Suprapubic skin (tissue), 4 donors: ENCODE measurements around the gene PRSS16.

Experiments used
- POLR2A ChIP-seq, 2 donors: fragments of 450-650 bp; IDR thresholded peaks; one replicate each; pipeline ENCODE4 v1.6.1; 2017; ENCODE audit warnings: antibody characterized with exemption in 2 of 2, mild to moderate bottlenecking in 2 of 2, moderate library complexity in 2 of 2
- POLR2AphosphoS5 ChIP-seq, 3 donors: sonication (generic); formaldehyde crosslinking; IDR thresholded peaks; one replicate each; pipeline ENCODE4 v1.6.1; 2017; ENCODE audit warnings: antibody characterized with exemption in 3 of 3
- TF ChIP-seq, protein P1 (sequence below), 2 donors: fragments of 200-600 bp in 1 of 2; fragments of 450-650 bp in 1 of 2; sonication (generic) in 1 of 2; IDR thresholded peaks; one replicate each; pipeline ENCODE4 v1.5.1; 2016 to 2019; ENCODE audit warnings: antibody characterized with exemption in 2 of 2, mild to moderate bottlenecking in 1 of 2, moderate library complexity in 1 of 2

DNA sequence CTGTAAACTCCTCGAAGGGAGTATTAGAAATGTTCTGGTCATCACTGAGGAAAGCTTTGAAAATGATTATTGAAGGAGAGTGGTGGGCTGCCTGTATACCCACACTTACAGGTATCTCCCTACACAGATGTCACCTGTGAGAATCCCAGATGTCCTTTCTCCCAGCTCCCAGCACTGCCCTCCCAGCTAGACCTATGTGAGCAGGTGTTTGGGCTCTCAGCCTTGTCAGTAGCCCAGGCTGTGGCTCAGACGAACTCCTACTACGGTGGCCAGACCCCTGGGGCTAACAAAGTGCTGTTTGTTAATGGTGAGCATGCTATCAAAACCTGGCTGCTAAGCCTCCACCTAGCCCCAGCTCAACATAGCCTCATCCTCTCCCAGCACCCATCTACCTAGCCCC lies 7.1 kb downstream of the PRSS16 start:
- TF ChIP-seq, protein P1, sequence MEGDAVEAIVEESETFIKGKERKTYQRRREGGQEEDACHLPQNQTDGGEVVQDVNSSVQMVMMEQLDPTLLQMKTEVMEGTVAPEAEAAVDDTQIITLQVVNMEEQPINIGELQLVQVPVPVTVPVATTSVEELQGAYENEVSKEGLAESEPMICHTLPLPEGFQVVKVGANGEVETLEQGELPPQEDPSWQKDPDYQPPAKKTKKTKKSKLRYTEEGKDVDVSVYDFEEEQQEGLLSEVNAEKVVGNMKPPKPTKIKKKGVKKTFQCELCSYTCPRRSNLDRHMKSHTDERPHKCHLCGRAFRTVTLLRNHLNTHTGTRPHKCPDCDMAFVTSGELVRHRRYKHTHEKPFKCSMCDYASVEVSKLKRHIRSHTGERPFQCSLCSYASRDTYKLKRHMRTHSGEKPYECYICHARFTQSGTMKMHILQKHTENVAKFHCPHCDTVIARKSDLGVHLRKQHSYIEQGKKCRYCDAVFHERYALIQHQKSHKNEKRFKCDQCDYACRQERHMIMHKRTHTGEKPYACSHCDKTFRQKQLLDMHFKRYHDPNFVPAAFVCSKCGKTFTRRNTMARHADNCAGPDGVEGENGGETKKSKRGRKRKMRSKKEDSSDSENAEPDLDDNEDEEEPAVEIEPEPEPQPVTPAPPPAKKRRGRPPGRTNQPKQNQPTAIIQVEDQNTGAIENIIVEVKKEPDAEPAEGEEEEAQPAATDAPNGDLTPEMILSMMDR (IDR thresholded peaks at IDR 0.05) = no peak
- TF ChIP-seq POLR2A (IDR thresholded peaks at IDR 0.05) (no peak), POLR2AphosphoS5 (IDR thresholded peaks at IDR 0.05) (no peak)
